SH-SY5Y (cell line): Measurements from ENCODE around the gene CDK19.

ENCODE experiments used
- GATA2 ChIP-seq: IDR thresholded peaks from 2 replicates; pipeline ENCODE4 v1.6.1; 2011; ENCODE audit warnings: mild to moderate bottlenecking, low read depth, low read length
- GATA3 ChIP-seq: IDR thresholded peaks from 2 replicates; pipeline ENCODE4 v1.6.1; 2011; ENCODE audit warnings: low read depth, mild to moderate bottlenecking, low read length, moderate library complexity

GRCh38 chr6:110618591-110619267 is 196.5 kb downstream of the CDK19 start:
- no peak for TF ChIP-seq GATA3
- no peak for TF ChIP-seq GATA2
